ENCODE measurements around the gene MLLT1.
A peak's percentile ranks its signal among the peaks of the same experiment; 100 is the strongest.

The MLLT1 gene

GRCh38 chr19:6209680-6210079 lies 70.1 kb downstream of the MLLT1 start:
- Histone ChIP-seq H3K36me3 (ENCODE audit: insufficient read depth, low read length) (peaks cover 20% of the 10 kb centered on the region), H3K4me1 (ENCODE audit: insufficient read depth, low read length) (no peaks in the 10 kb centered on the region), H3K4me3 (ENCODE audit: low read length) (no peak overlapping the region), H2AFZ (ENCODE audit: low read depth, low read length) (no peak overlapping the region), H3K27me3 (ENCODE audit: insufficient read depth, low read length) (no peaks in the 10 kb centered on the region), H3K9me3 (ENCODE audit: low read length) (no peaks in the 10 kb centered on the region)

DNA sequence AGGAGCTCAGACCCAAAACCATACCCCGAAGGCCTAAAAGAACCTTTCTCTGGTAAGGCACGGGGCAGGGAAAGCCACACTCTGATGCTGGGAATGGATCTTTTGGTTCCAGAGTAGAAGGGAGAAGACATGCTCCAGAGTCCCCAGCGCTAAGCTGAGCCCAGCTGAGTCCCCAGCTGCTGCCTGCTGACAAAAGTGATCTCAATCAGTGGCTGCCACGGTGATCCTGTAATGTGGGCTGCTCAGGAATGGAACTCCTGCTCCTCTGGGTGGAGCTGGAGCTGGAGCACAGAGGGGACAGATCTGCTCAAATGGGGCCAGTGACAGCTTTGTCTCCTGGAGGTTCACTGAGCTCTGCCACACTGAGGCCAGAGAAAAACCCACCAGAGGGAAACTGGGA lies 70.5 kb downstream of the MLLT1 start:
- Histone ChIP-seq H3K9me3 (ENCODE audit: low read length) (no peaks in the 10 kb centered on the region), H3K27me3 (ENCODE audit: insufficient read depth, low read length) (no peaks in the 10 kb centered on the region), H3K4me1 (ENCODE audit: insufficient read depth, low read length) (no peaks in the 10 kb centered on the region), H2AFZ (ENCODE audit: low read depth, low read length) (no peak overlapping the region), H3K36me3 (ENCODE audit: insufficient read depth, low read length) (peaks cover 15% of the 10 kb centered on the region), H3K4me3 (ENCODE audit: low read length) (no peak overlapping the region)

DNA sequence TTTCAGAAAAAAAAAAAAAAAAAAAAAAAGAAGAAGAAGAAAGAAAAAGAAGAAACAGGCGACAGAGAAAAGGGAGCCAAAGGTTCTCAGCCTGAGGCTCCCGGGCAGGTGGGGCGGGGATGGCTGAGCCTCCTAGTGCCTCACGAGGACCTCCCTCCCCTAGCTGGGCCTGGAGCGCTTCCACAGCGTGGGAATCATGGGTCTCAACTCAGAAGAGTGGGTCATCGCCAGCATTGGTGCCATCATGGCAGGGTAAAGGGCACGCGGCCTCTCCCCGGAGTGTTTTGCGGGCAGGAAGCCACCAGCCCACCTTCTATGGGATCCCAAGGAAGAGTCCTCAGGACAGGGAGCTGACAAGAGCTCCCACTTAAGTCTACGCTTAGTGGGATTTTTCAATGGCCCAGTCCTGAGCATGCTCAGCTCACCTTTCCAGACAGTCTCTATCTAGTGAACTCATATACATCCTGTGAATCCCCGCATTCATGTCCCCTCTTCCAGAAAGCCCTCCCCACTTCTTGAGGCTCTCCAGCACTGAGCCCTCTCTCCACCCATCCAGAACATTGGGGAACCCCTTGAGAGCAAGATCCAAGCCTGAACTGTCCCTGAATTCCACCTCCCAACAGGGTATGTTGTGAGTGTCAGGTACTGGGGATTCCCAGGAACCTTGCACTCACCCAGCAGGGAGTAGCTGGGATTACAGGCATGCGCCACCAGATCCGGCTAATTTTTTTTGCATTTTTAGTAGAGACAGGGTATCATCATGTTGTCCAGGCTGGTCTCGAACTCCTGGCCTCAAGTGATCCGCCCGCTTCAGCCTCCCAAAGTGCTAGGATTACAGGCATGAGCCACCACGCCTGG lies 74.7 kb downstream of the MLLT1 start:
- Histone ChIP-seq H2AFZ (ENCODE audit: low read depth, low read length) (no peak overlapping the region), H3K4me3 (ENCODE audit: low read length) (no peak overlapping the region), H3K27me3 (ENCODE audit: insufficient read depth, low read length) (no peaks in the 10 kb centered on the region), H3K36me3 (ENCODE audit: insufficient read depth, low read length) (no peaks in the 10 kb centered on the region), H3K4me1 (ENCODE audit: insufficient read depth, low read length) (no peaks in the 10 kb centered on the region), H3K9me3 (ENCODE audit: low read length) (no peaks in the 10 kb centered on the region)

DNA sequence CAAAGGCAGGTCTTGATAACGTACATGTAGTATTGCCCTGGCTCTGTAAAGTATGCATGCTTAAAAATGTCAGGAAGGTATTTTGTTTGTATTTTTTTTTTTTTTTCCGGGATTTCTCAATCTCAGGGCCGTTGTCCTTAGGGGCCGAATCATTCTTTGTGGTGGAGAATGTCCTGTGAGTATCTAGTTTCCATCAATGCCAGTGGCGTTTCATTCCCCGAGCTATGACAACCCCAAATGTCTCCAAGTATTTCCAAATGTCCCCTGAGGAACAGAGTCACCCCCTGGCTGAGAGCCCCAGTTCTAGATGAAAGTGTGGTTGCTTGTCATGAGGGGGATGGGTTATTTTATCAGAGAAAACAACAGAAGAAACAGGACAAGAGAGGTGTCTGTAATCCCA lies 75.6 kb downstream of the MLLT1 start:
- no peaks in the 10 kb centered on the region for H3K36me3 ChIP-seq (ENCODE audit: insufficient read depth, low read length)
- no peak overlapping the region for H2AFZ ChIP-seq (ENCODE audit: low read depth, low read length)
- H3K4me3 ChIP-seq (ENCODE audit: low read length) = no peak overlapping the region
- H3K9me3 ChIP-seq (ENCODE audit: low read length) = no peaks in the 10 kb centered on the region
- H3K4me1 ChIP-seq (ENCODE audit: insufficient read depth, low read length) = no peaks in the 10 kb centered on the region
- no peaks in the 10 kb centered on the region for H3K27me3 ChIP-seq (ENCODE audit: insufficient read depth, low read length)

DNA sequence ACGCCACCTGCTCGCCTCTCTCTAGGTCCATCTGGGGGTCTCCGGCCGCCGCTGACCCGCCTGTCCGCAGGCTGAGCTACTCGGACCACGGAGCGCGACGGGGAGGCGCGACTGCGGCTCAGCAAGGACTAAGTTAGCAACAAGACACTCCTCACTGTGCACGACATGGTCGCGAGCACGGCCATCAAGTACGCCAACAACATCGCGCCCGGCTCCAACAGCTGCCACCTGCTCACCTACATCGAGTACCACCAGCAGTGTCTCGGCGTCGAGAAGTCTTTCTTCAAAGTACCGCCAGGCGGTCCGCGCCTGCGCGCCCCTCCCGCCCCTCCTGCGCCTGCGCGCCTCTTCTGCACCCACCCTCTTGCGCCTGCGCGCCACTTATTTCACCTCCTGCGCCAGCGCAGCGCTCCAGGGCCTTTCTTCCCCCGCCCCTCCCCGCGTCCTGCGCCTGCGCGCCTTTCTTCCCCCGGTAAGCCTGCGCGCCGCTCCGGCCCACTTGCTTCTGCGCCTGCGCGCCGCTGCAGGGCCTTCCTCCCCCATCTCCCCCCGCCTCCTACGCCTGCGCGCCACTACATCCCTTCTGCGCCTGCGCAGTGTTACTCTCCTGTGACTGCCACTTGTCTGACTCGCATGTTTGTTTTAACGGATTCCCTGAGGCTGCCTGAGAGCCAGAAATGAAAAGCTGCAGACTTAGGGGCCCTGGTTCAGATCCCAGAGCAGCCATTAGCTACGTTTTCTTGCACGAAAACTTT lies 80.4 kb downstream of the MLLT1 start:
- Histone ChIP-seq H3K27me3 (ENCODE audit: insufficient read depth, low read length) (no peaks in the 10 kb centered on the region), H2AFZ (ENCODE audit: low read depth, low read length) (peak overlapping the region; percentile 54), H3K36me3 (ENCODE audit: insufficient read depth, low read length) (peaks cover 7% of the 10 kb centered on the region), H3K4me3 (ENCODE audit: low read length) (peak overlapping the region; percentile 68), H3K9me3 (ENCODE audit: low read length) (no peaks in the 10 kb centered on the region), H3K4me1 (ENCODE audit: insufficient read depth, low read length) (peaks cover 5% of the 10 kb centered on the region)

GRCh38 chr19:6198896-6199239 lies 80.9 kb downstream of the MLLT1 start:
- Histone ChIP-seq H2AFZ (ENCODE audit: low read depth, low read length) (peak overlapping the region; percentile 54), H3K36me3 (ENCODE audit: insufficient read depth, low read length) (peaks cover 7% of the 10 kb centered on the region), H3K4me3 (ENCODE audit: low read length) (peak overlapping the region; percentile 68), H3K9me3 (ENCODE audit: low read length) (peaks cover 2% of the 10 kb centered on the region), H3K27me3 (ENCODE audit: insufficient read depth, low read length) (no peaks in the 10 kb centered on the region), H3K4me1 (ENCODE audit: insufficient read depth, low read length) (peaks cover 5% of the 10 kb centered on the region)

DNA sequence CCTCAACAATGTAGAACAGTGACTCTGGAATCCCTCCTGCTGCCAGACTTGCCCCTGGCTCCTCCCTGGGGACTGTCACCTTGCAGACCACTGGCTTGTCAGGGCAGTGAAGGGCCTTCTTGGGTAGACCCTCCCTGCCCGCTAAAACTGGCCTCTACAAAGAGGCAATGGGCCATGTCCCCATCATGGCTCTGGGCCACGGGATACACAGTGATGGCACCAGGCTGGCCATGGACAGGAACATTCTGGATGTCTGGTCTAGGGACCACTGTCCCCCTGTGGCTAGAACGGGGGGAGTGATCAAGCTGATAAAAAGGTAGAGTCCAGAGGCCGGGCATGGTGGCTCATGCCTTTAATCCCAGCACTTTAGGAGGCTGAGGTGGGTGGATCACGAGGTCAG lies 83.4 kb downstream of the MLLT1 start:
- H3K36me3 ChIP-seq (ENCODE audit: insufficient read depth, low read length) = peaks cover 11% of the 10 kb centered on the region
- no peak overlapping the region for H3K4me3 ChIP-seq (ENCODE audit: low read length)
- peaks cover 5% of the 10 kb centered on the region for H3K4me1 ChIP-seq (ENCODE audit: insufficient read depth, low read length)
- no peak overlapping the region for H2AFZ ChIP-seq (ENCODE audit: low read depth, low read length)
- peaks cover 7% of the 10 kb centered on the region for H3K9me3 ChIP-seq (ENCODE audit: low read length)
- no peaks in the 10 kb centered on the region for H3K27me3 ChIP-seq (ENCODE audit: insufficient read depth, low read length)

GRCh38 chr19:6188811-6189210 lies 91.0 kb downstream of the MLLT1 start:
- H3K4me3 ChIP-seq (ENCODE audit: low read length) = no peak overlapping the region
- no peaks in the 10 kb centered on the region for H3K27me3 ChIP-seq (ENCODE audit: insufficient read depth, low read length)
- H3K9me3 ChIP-seq (ENCODE audit: low read length) = peaks cover 17% of the 10 kb centered on the region

DNA sequence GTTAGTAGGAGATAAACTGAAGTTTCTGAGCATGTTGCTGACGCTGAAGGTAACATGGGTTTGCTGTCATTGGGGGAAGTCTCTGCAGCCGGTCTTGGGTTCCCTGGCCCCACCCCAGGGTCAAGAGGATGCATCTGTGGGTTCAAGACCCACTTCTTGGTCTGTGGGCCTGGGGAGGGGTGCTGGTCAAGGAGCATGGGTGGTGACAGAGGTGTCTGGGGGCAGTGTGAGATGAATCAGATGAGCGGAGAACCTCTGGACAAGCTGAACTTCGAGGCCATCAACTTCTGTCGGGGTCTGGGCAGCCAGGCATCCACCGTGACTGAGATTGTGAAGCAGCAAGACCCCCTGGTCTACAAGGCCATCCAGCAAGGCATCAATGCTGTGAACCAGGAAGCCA lies 92.4 kb downstream of the MLLT1 start:
- no peak overlapping the region for H2AFZ ChIP-seq (ENCODE audit: low read depth, low read length)
- peaks cover 7% of the 10 kb centered on the region for H3K36me3 ChIP-seq (ENCODE audit: insufficient read depth, low read length)
- H3K9me3 ChIP-seq (ENCODE audit: low read length) = peaks cover 17% of the 10 kb centered on the region
- H3K4me1 ChIP-seq (ENCODE audit: insufficient read depth, low read length) = no peaks in the 10 kb centered on the region
- H3K4me3 ChIP-seq (ENCODE audit: low read length) = no peak overlapping the region
- no peaks in the 10 kb centered on the region for H3K27me3 ChIP-seq (ENCODE audit: insufficient read depth, low read length)

More at GRCh38 chr19:6188811-6189210, 91.0 kb downstream of the MLLT1 start:
- Histone ChIP-seq H3K4me1 (ENCODE audit: insufficient read depth, low read length) (no peaks in the 10 kb centered on the region), H2AFZ (ENCODE audit: low read depth, low read length) (no peak overlapping the region), H3K36me3 (ENCODE audit: insufficient read depth, low read length) (peaks cover 7% of the 10 kb centered on the region)

GRCh38 chr19:6185835-6186834 lies 93.6 kb downstream of the MLLT1 start:
- Histone ChIP-seq H3K27me3 (ENCODE audit: insufficient read depth, low read length) (no peaks in the 10 kb centered on the region), H3K36me3 (ENCODE audit: insufficient read depth, low read length) (no peaks in the 10 kb centered on the region)

GRCh38 chr19:6185093-6185834 lies 94.5 kb downstream of the MLLT1 start:
- Histone ChIP-seq H3K4me3 (ENCODE audit: low read length) (no peak overlapping the region), H2AFZ (ENCODE audit: low read depth, low read length) (no peak overlapping the region), H3K27me3 (ENCODE audit: insufficient read depth, low read length) (no peaks in the 10 kb centered on the region), H3K4me1 (ENCODE audit: insufficient read depth, low read length) (no peaks in the 10 kb centered on the region), H3K9me3 (ENCODE audit: low read length) (peaks cover 5% of the 10 kb centered on the region), H3K36me3 (ENCODE audit: insufficient read depth, low read length) (no peaks in the 10 kb centered on the region)

More at GRCh38 chr19:6185835-6186834, 93.6 kb downstream of the MLLT1 start:
- H3K9me3 ChIP-seq (ENCODE audit: low read length) = peaks cover 10% of the 10 kb centered on the region
- H3K4me1 ChIP-seq (ENCODE audit: insufficient read depth, low read length) = no peaks in the 10 kb centered on the region
- H3K4me3 ChIP-seq (ENCODE audit: low read length) = no peak overlapping the region
- no peak overlapping the region for H2AFZ ChIP-seq (ENCODE audit: low read depth, low read length)

GRCh38 chr19:6181119-6181518 lies 98.7 kb downstream of the MLLT1 start:
- Histone ChIP-seq H3K27me3 (ENCODE audit: insufficient read depth, low read length) (no peaks in the 10 kb centered on the region), H3K4me3 (ENCODE audit: low read length) (no peak overlapping the region), H3K36me3 (ENCODE audit: insufficient read depth, low read length) (no peaks in the 10 kb centered on the region), H3K4me1 (ENCODE audit: insufficient read depth, low read length) (no peaks in the 10 kb centered on the region), H2AFZ (ENCODE audit: low read depth, low read length) (no peak overlapping the region), H3K9me3 (ENCODE audit: low read length) (no peaks in the 10 kb centered on the region)
